HepG2 (cell line): ENCODE data around the gene MFN2. TPM values are rescaled to one million over a fixed set of nuclear protein-coding genes. Genes with fewer than 3 reads are reported as not detected.

Source experiments
- ATAC-seq: fragments of 200-7000 bp; cut with Tn5 transposase; 3 replicates; pipeline ENCODE4 v1.9.1; 2020; ENCODE audit warnings: mild to moderate bottlenecking, moderate library complexity
- BruUV-seq: library from RNA; stranded (reverse); fragments of 400-500 nt; replicated peaks from 2 replicates; lab custom pipeline; 2021; lab: Mats Ljungman, UMichigan
- CTCF ChIA-PET: fragments of 300-600 bp; formaldehyde crosslinking; extraction: SDS; loops from one replicate; lab custom pipeline; 2021; ENCODE audit warnings: low total read pairs, inconsistent platforms, low intra/inter-chr PET ratio; lab: Yijun Ruan, JAX
- POLR2A ChIA-PET: fragments of 350-600 bp; sonication (Branson Sonifier 250); formaldehyde crosslinking; loops from one replicate; lab custom pipeline; 2020; ENCODE audit warnings: antibody characterized with exemption, inconsistent platforms; lab: Yijun Ruan, JAX
- DNase-seq: peaks from one replicate; pipeline ENCODE4 v3.0.0-alpha.2; 2015; ENCODE audit warnings: low spot score
- FAIRE-seq: peaks from 3 replicates; lab custom pipeline; 2011; peaks lifted over from hg19 to GRCh38; lab: Jason Lieb, UNC
- H2AFZ ChIP-seq: one replicate; pipeline ENCODE4 v1.6.1; 2011; ENCODE audit warnings: low read length, inconsistent platforms
- H3K27ac ChIP-seq: fragments of 300-600 bp; 3 replicates; pipeline ENCODE4 v1.8.0; 2011; ENCODE audit warnings: mixed run types, mild to moderate bottlenecking, mixed read lengths, low read length, inconsistent platforms; ENCODE audit not compliant: insufficient read depth; ENCODE audit errors: extremely low read length
- H3K27me3 ChIP-seq, 2 experiments: fragments of 200-600 bp in 1 of 2; 2 replicates in 1 of 2; 3 replicates in 1 of 2; pipeline versions ENCODE4 v1.6.0 to v1.8.0; 2011; ENCODE audit warnings: low read length in 2 of 2, mild to moderate bottlenecking in 2 of 2, moderate library complexity in 2 of 2, inconsistent platforms in 1 of 2; ENCODE audit not compliant: insufficient read depth in 2 of 2, control insufficient read depth in 1 of 2
- H3K36me3 ChIP-seq, 2 experiments: fragments of 200-600 bp in 1 of 2; replicated peaks in 1 of 2; 2 replicates in 1 of 2; 3 replicates in 1 of 2; pipeline versions ENCODE4 v1.5.1 to v1.8.0; 2011; ENCODE audit warnings: low read length in 2 of 2, inconsistent platforms in 1 of 2; ENCODE audit not compliant: insufficient read depth in 2 of 2, control insufficient read depth in 1 of 2
- H3K4me1 ChIP-seq: 2 replicates; pipeline ENCODE4 v1.5.1; 2012; ENCODE audit warnings: low read length, inconsistent platforms; ENCODE audit not compliant: insufficient read depth
- H3K4me2 ChIP-seq: 2 replicates; pipeline ENCODE4 v1.6.0; 2011; ENCODE audit warnings: low read depth, low read length, inconsistent platforms
- H3K4me3 ChIP-seq, 3 experiments: fragments of 200-600 bp in 1 of 3; sonication (generic), shearing (Covaris generic) in 1 of 3; replicated peaks in 1 of 3; 2 replicates each; pipeline ENCODE4 v1.5.1; 2011 to 2016; ENCODE audit warnings: low read length in 3 of 3, inconsistent platforms in 2 of 3, low read depth in 2 of 3, mild to moderate bottlenecking in 2 of 3, control low read depth in 1 of 3, mixed read lengths in 1 of 3; ENCODE audit not compliant: insufficient read depth in 1 of 3
- H3K79me2 ChIP-seq: one replicate; pipeline ENCODE4 v1.6.1; 2011; ENCODE audit warnings: low read length, inconsistent platforms; ENCODE audit not compliant: insufficient read depth
- H3K9ac ChIP-seq: 2 replicates; pipeline ENCODE4 v1.6.0; 2011; ENCODE audit warnings: mild to moderate bottlenecking, low read depth, low read length, inconsistent platforms; ENCODE audit not compliant: insufficient read depth
- H3K9me3 ChIP-seq: 2 replicates; pipeline ENCODE4 v1.5.1; 2012; ENCODE audit warnings: mild to moderate bottlenecking, low read length
- H4K20me1 ChIP-seq: 2 replicates; pipeline ENCODE4 v1.6.0; 2011; ENCODE audit warnings: inconsistent platforms, mild to moderate bottlenecking, low read length, moderate library complexity; ENCODE audit not compliant: insufficient read depth
- AGO1 ChIP-seq: fragments of 200-400 bp; formaldehyde crosslinking; IDR thresholded peaks from 2 replicates; pipeline ENCODE4 v1.6.1; 2017; ENCODE audit warnings: mild to moderate bottlenecking, low read depth, low read length, moderate library complexity; ENCODE audit not compliant: poor library complexity, severe bottlenecking
- ATF7-NPFF ChIP-seq: sonication (generic); formaldehyde crosslinking; IDR thresholded peaks from 2 replicates; pipeline ENCODE4 v1.8.1; 2023; ENCODE audit warnings: mild to moderate bottlenecking, low read depth, missing genetic modification reagents, moderate library complexity
- NFKBIZ ChIP-seq: IDR thresholded peaks from 2 replicates; pipeline ENCODE4 v1.6.1; 2018; ENCODE audit warnings: missing genetic modification reagents, missing compliant biosample characterization
- SIX1 ChIP-seq: sonication (generic); formaldehyde crosslinking; IDR thresholded peaks from 2 replicates; pipeline ENCODE4 v1.4.0; 2020; ENCODE audit warnings: missing genetic modification reagents, borderline replicate concordance
- SIX4 ChIP-seq: sonication (generic); formaldehyde crosslinking; IDR thresholded peaks from 2 replicates; pipeline ENCODE4 v1.4.0; 2020; ENCODE audit warnings: missing genetic modification reagents
- SRSF1 ChIP-seq: fragments of 200-400 bp; formaldehyde crosslinking; optimal IDR thresholded peaks from 2 replicates; pipeline ENCODE3; 2017; ENCODE audit warnings: mild to moderate bottlenecking, low read depth, low read length, moderate library complexity
- TRAFD1 ChIP-seq: sonication (generic); formaldehyde crosslinking; IDR thresholded peaks from 2 replicates; pipeline ENCODE4 v1.5.1; 2020; ENCODE audit warnings: missing genetic modification reagents, mild to moderate bottlenecking, borderline replicate concordance
- ZNF20 ChIP-seq: sonication (generic); formaldehyde crosslinking; IDR thresholded peaks from 2 replicates; pipeline ENCODE4 v1.4.0; 2020; ENCODE audit warnings: mild to moderate bottlenecking, moderate library complexity, missing genetic modification reagents
- ZNF382 ChIP-seq: sonication (generic); formaldehyde crosslinking; IDR thresholded peaks from 2 replicates; pipeline ENCODE4 v1.5.0; 2020; ENCODE audit warnings: missing genetic modification reagents, mild to moderate bottlenecking, borderline replicate concordance
- ZNF703 ChIP-seq: sonication (generic); formaldehyde crosslinking; IDR thresholded peaks from 2 replicates; pipeline ENCODE4 v1.5.1; 2020; ENCODE audit warnings: missing genetic modification reagents, mild to moderate bottlenecking, moderate library complexity, borderline replicate concordance
- ZNF720 ChIP-seq: sonication (generic); formaldehyde crosslinking; IDR thresholded peaks from 2 replicates; pipeline ENCODE4 v1.4.0; 2020; ENCODE audit warnings: missing genetic modification reagents
- ZSCAN29 ChIP-seq: sonication (generic); formaldehyde crosslinking; conservative IDR thresholded peaks from 2 replicates; pipeline ENCODE4 v1.4.0; 2020; ENCODE audit warnings: mild to moderate bottlenecking, missing genetic modification reagents
- WGBS: methylation state at CpG from one replicate; pipeline ENCODE4 v1.1.6; 2017; ENCODE audit warnings: low lambda C conversion rate; 5-methylcytosine and 5-hydroxymethylcytosine counted together
- in situ Hi-C: cut with HindIII; loops from 2 replicates; pipeline ENCODE4 v1.10.0; 2017; ENCODE audit warnings: low pct_unique_long_range_greater_than_20kb; ENCODE audit not compliant: extremely low pct_ligation_motif_present
- intact Hi-C: fragments of 100-400 bp; cut with micrococcal nuclease; formaldehyde crosslinking; loops from one replicate; pipeline ENCODE4 v1.10.0; 2022; ENCODE audit not compliant: unreplicated experiment
- polyA plus RNA-seq, 8 experiments: library from polyadenylated mRNA; depleted of rRNA in 3 of 8; stranded (reverse) in 7 of 8; unstranded in 1 of 8; fragments of >200 nt; fragmentation: Illumina TruSeq in 4 of 8; extraction: Trizol in 4 of 8; gene quantifications; 2 replicates each; pipeline versions ENCODE4 v1.2.1 to v1.2.3, GENCODE V29; 2011 to 2016; ENCODE audit warnings: low read depth in 4 of 8, missing spikeins in 1 of 8, mixed read lengths in 1 of 8; ENCODE audit not compliant: insufficient read depth in 1 of 8
- total RNA-seq, 5 experiments: library from RNA; depleted of rRNA; stranded (reverse); fragments of >200 nt; fragmentation: Illumina TruSeq; extraction: Trizol; gene quantifications; 2 replicates each; pipeline ENCODE4 v1.2.3, GENCODE V29; 2016; ENCODE audit warnings: low read depth in 1 of 5
- TF ChIP-seq, protein P1 (sequence below): sonication (generic); formaldehyde crosslinking; conservative IDR thresholded peaks from 2 replicates; pipeline ENCODE4 v1.4.0; 2020; ENCODE audit warnings: missing genetic modification reagents
- TF ChIP-seq, protein P2 (sequence below): sonication (generic); formaldehyde crosslinking; IDR thresholded peaks from 2 replicates; pipeline ENCODE4 v1.9.0; 2021; ENCODE audit warnings: missing genetic modification reagents, mild to moderate bottlenecking, borderline replicate concordance

MFN2 gene
- total and polyA plus RNA-seq, 2 of the 13 experiments (the other 11 are each of a cell fraction or from before 2014, with no cell fraction given), result 38.7 to 60.9 TPM

DNA sequence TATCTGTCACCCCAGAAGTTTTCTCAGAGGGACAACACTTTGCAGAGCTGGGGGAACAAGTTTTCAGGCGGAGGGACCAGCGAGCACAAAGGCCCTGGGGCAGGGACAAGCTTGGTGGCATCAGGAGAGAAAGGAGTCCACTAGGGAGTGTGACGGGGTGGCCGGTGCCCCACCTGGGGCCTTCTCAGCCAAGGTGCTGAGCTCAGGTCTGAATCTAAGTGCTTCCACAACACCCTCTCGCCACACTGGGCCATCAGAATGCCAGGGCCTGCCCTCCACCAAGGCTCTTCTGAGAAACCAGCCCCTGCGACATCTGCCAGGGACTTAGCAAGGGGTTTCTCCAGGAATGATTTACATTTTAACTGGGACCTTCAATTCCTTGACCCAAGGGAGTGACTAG lies 75.0 kb downstream of the MFN2 start:
- Histone ChIP-seq H3K27me3 (peaks cover 5 to 42% of the 10 kb centered on the region in 2 experiments; a peak in 4 of 5 replicates), H4K20me1 (no peaks in the 10 kb centered on the region), H3K9me3 (no peaks in the 10 kb centered on the region), H3K4me3 (no peak overlapping the region), H3K79me2 (no peaks in the 10 kb centered on the region), H3K9ac (no peak overlapping the region), H3K36me3 (no peaks in the 10 kb centered on the region), H3K27ac (no peak overlapping the region), H3K4me1 (no peaks in the 10 kb centered on the region), H2AFZ (no peak overlapping the region), H3K4me2 (no peak overlapping the region)
- in situ Hi-C loops, result no loop called here
- FAIRE-seq, result no peak
- no TSS peak for BruUV-seq
- no peak for DNase-seq
- no peak for TF ChIP-seq ZNF20 (CRISPR knock-in tag)
- TF ChIP-seq ZNF382, result no peak
- no peak for TF ChIP-seq NFKBIZ (CRISPR knock-in tag)
- TF ChIP-seq AGO1, result no peak
- TF ChIP-seq ZNF720 (CRISPR knock-in tag), result no peak
- TF ChIP-seq SIX1 (CRISPR knock-in tag), result no peak
- TF ChIP-seq ZNF703, result no peak
- no peak for TF ChIP-seq SRSF1
- intact Hi-C loops, result no loop called here
- WGBS, result 7% methylated on average over 3 of the region's 6 CpGs
- ATAC-seq, result no peak
- POLR2A ChIA-PET, result no interaction called here
- CTCF ChIA-PET, result no interaction called here

DNA sequence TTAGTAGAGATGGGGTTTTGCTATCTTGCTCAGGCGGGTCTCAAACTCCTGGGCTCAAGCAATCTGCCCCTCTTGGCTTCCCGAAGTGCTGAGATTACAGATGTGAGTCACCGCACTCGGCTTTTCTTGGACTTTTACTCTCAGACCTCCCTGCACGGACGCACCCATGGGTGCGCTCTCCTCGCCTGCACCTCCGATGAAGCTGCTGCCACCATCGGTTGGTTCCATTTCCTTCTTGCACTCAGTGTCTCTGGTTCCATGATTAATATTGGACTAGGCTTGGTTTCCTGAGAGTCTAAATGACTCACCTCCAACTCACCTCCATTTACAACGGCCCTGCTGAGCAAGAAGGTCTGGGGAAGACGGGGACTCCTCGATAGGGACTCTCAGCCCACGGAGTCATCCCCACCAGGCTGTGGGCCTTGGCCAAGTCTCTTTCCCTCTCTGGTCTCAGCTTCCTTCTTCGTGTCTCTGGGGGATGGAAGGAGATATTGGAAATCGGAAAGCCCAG lies 76.1 kb downstream of the MFN2 start:
- ATAC-seq, result no peak
- POLR2A ChIA-PET, result no interaction called here
- TF ChIP-seq, protein P1, sequence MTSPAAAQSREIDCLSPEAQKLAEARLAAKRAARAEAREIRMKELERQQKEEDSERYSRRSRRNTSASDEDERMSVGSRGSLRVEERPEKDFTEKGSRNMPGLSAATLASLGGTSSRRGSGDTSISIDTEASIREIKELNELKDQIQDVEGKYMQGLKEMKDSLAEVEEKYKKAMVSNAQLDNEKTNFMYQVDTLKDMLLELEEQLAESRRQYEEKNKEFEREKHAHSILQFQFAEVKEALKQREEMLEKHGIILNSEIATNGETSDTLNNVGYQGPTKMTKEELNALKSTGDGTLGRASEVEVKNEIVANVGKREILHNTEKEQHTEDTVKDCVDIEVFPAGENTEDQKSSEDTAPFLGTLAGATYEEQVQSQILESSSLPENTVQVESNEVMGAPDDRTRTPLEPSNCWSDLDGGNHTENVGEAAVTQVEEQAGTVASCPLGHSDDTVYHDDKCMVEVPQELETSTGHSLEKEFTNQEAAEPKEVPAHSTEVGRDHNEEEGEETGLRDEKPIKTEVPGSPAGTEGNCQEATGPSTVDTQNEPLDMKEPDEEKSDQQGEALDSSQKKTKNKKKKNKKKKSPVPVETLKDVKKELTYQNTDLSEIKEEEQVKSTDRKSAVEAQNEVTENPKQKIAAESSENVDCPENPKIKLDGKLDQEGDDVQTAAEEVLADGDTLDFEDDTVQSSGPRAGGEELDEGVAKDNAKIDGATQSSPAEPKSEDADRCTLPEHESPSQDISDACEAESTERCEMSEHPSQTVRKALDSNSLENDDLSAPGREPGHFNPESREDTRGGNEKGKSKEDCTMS, result no peak
- TF ChIP-seq, protein P2, sequence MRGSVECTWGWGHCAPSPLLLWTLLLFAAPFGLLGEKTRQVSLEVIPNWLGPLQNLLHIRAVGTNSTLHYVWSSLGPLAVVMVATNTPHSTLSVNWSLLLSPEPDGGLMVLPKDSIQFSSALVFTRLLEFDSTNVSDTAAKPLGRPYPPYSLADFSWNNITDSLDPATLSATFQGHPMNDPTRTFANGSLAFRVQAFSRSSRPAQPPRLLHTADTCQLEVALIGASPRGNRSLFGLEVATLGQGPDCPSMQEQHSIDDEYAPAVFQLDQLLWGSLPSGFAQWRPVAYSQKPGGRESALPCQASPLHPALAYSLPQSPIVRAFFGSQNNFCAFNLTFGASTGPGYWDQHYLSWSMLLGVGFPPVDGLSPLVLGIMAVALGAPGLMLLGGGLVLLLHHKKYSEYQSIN (CRISPR knock-in tag), result no peak
- no peak for TF ChIP-seq TRAFD1 (CRISPR knock-in tag)
- no peak for TF ChIP-seq ZSCAN29 (CRISPR knock-in tag)
- TF ChIP-seq SIX4 (CRISPR knock-in tag), result no peak
- TF ChIP-seq ATF7-NPFF (CRISPR knock-in tag), result no peak

More for the DNA sequence above, 76.1 kb downstream of the MFN2 start:
- H3K4me3 ChIP-seq, result no peak overlapping the region
- intact Hi-C loops (no loop called here), in situ Hi-C loops (no loop called here)
- no peak for DNase-seq
- no peak overlapping the region for H3K27ac ChIP-seq
- CTCF ChIA-PET, result no interaction called here
- 56% methylated on average over 16 of the region's 16 CpGs for WGBS
- H3K4me1 ChIP-seq, result no peaks in the 10 kb centered on the region
- H3K9ac ChIP-seq, result no peak overlapping the region
- peaks cover 5 to 46% of the 10 kb centered on the region in 2 experiments; a peak in 4 of 5 replicates for H3K27me3 ChIP-seq
- no peak for FAIRE-seq
- H2AFZ ChIP-seq, result no peak overlapping the region
- no peaks in the 10 kb centered on the region for H3K36me3 ChIP-seq
- H3K4me2 ChIP-seq, result no peak overlapping the region
- no peaks in the 10 kb centered on the region for H3K9me3 ChIP-seq
- no TSS peak for BruUV-seq
- no peaks in the 10 kb centered on the region for H3K79me2 ChIP-seq
- no peaks in the 10 kb centered on the region for H4K20me1 ChIP-seq
